H9 (cell line): Measurements from ENCODE around the gene OSR1. TPM values are rescaled to one million over a fixed set of nuclear protein-coding genes. Genes with fewer than 3 reads are reported as not detected.

ENCODE experiments used
- DNase-seq: peaks from one replicate; pipeline ENCODE4 v3.0.0-alpha.2; 2017
- H2AFZ ChIP-seq: one replicate; pipeline ENCODE4 v1.6.1; 2013; ENCODE audit warnings: mild to moderate bottlenecking, low read length, control low read depth, moderate library complexity
- H2AK5ac ChIP-seq: 2 replicates; pipeline ENCODE4 v1.6.1; 2013; ENCODE audit warnings: low read length, control low read depth, mixed read lengths; ENCODE audit not compliant: insufficient read length
- H2BK120ac ChIP-seq: one replicate; pipeline ENCODE4 v1.6.1; 2013; ENCODE audit warnings: low read depth, mild to moderate bottlenecking, low read length, control low read depth, inconsistent platforms; ENCODE audit not compliant: poor library complexity, severe bottlenecking
- H2BK12ac ChIP-seq: 2 replicates; pipeline ENCODE4 v1.6.1; 2013; ENCODE audit warnings: low read length, control low read depth, mixed read lengths, low read depth; ENCODE audit not compliant: insufficient read length
- H2BK15ac ChIP-seq: 2 replicates; pipeline ENCODE4 v1.6.1; 2013; ENCODE audit warnings: low read depth, low read length, control low read depth
- H2BK20ac ChIP-seq: one replicate; pipeline ENCODE4 v1.6.1; 2013; ENCODE audit warnings: low read depth, mild to moderate bottlenecking, low read length, control low read depth, inconsistent platforms; ENCODE audit not compliant: poor library complexity, severe bottlenecking
- H2BK5ac ChIP-seq: 2 replicates; pipeline ENCODE4 v1.6.1; 2013; ENCODE audit warnings: low read length, control low read depth, mixed read lengths; ENCODE audit not compliant: insufficient read length
- H3K14ac ChIP-seq: 2 replicates; pipeline ENCODE4 v1.6.1; 2013; ENCODE audit warnings: low read length, control low read depth; ENCODE audit not compliant: insufficient read depth
- H3K18ac ChIP-seq: 2 replicates; pipeline ENCODE4 v1.6.1; 2013; ENCODE audit warnings: low read depth, mild to moderate bottlenecking, mixed read lengths, low read length, control low read depth; ENCODE audit not compliant: insufficient read length
- H3K23ac ChIP-seq: 2 replicates; pipeline ENCODE4 v1.6.1; 2013; ENCODE audit warnings: low read length, control low read depth, mixed read lengths, low read depth; ENCODE audit not compliant: insufficient read length
- H3K23me2 ChIP-seq: 2 replicates; pipeline ENCODE4 v1.6.1; 2013; ENCODE audit warnings: low read depth, mild to moderate bottlenecking, mixed read lengths, low read length, control low read depth; ENCODE audit not compliant: insufficient read length, poor library complexity, severe bottlenecking
- H3K27ac ChIP-seq: 2 replicates; pipeline ENCODE4 v1.5.1; 2013; ENCODE audit warnings: low read length, control low read depth, mixed read lengths, low read depth; ENCODE audit not compliant: insufficient read length
- H3K27me3 ChIP-seq: 2 replicates; pipeline ENCODE4 v1.6.1; 2013; ENCODE audit warnings: low read length, control low read depth, inconsistent platforms; ENCODE audit not compliant: insufficient read depth
- H3K4ac ChIP-seq: 2 replicates; pipeline ENCODE4 v1.6.1; 2013; ENCODE audit warnings: low read depth, mild to moderate bottlenecking, control low read depth, inconsistent platforms, low read length, moderate library complexity
- H3K4me1 ChIP-seq: 2 replicates; pipeline ENCODE4 v1.6.1; 2013; ENCODE audit warnings: low read length, control low read depth, inconsistent platforms; ENCODE audit not compliant: insufficient read depth
- H3K4me2 ChIP-seq: 2 replicates; pipeline ENCODE4 v1.6.1; 2013; ENCODE audit warnings: low read length, control low read depth, mixed read lengths; ENCODE audit not compliant: insufficient read length, insufficient read depth
- H3K56ac ChIP-seq: 2 replicates; pipeline ENCODE4 v1.6.1; 2013; ENCODE audit warnings: low read depth, mild to moderate bottlenecking, mixed read lengths, low read length, control low read depth; ENCODE audit not compliant: insufficient read length
- H3K79me1 ChIP-seq: 2 replicates; pipeline ENCODE4 v1.6.1; 2013; ENCODE audit warnings: low read depth, mild to moderate bottlenecking, moderate library complexity, low read length, control low read depth, inconsistent platforms; ENCODE audit not compliant: insufficient read depth, poor library complexity, severe bottlenecking
- H3K79me2 ChIP-seq: 2 replicates; pipeline ENCODE4 v1.6.1; 2013; ENCODE audit warnings: low read length, control low read depth, inconsistent platforms; ENCODE audit not compliant: insufficient read depth
- H3K9ac ChIP-seq: 2 replicates; pipeline ENCODE4 v1.6.1; 2013; ENCODE audit warnings: low read length, control low read depth, mixed read lengths; ENCODE audit not compliant: insufficient read length; ENCODE audit errors: extremely low read depth
- H3K9me3 ChIP-seq: one replicate; pipeline ENCODE4 v1.6.1; 2013; ENCODE audit warnings: low read depth, low read length, inconsistent platforms; ENCODE audit not compliant: control insufficient read depth
- H3T11ph ChIP-seq: one replicate; pipeline ENCODE4 v1.6.1; 2013; ENCODE audit warnings: mild to moderate bottlenecking, low read length, control low read depth, inconsistent platforms
- H4K20me1 ChIP-seq: one replicate; pipeline ENCODE4 v1.6.1; 2013; ENCODE audit not compliant: control insufficient read depth, insufficient read length, insufficient read depth
- H4K5ac ChIP-seq: 2 replicates; pipeline ENCODE4 v1.6.1; 2013; ENCODE audit warnings: low read depth, mild to moderate bottlenecking, mixed read lengths, low read length, control low read depth; ENCODE audit not compliant: insufficient read length
- H4K8ac ChIP-seq: replicated peaks from 2 replicates; pipeline ENCODE4 v1.6.1; 2013; ENCODE audit warnings: low read length, control low read depth, mixed read lengths, low read depth; ENCODE audit not compliant: insufficient read length
- H4K91ac ChIP-seq: 2 replicates; pipeline ENCODE4 v1.6.1; 2013; ENCODE audit warnings: low read depth, mild to moderate bottlenecking, moderate library complexity, mixed read lengths, low read length, control low read depth; ENCODE audit not compliant: insufficient read length
- H3K27ac Mint-ChIP-seq, 3 experiments: 2 replicates in 2 of 3; 3 replicates in 1 of 3; pipeline ENCODE4 v1.8.0; 2020 to 2021; ENCODE audit warnings: mixed read lengths in 3 of 3, mild to moderate bottlenecking in 1 of 3, moderate library complexity in 1 of 3
- H3K27me3 Mint-ChIP-seq: 2 replicates; pipeline ENCODE4 v1.8.0; 2021; ENCODE audit warnings: low read depth, mild to moderate bottlenecking, moderate library complexity, mixed read lengths
- H3K36me3 Mint-ChIP-seq, 3 experiments: 2 replicates in 2 of 3; 3 replicates in 1 of 3; pipeline ENCODE4 v1.8.0; 2020 to 2021; ENCODE audit warnings: low read depth in 3 of 3, mixed read lengths in 3 of 3; ENCODE audit not compliant: insufficient read depth in 1 of 3
- H3K4me1 Mint-ChIP-seq, 2 experiments: 2 replicates each; pipeline ENCODE4 v1.8.0; 2020; ENCODE audit warnings: mixed read lengths in 2 of 2
- H3K4me3 Mint-ChIP-seq, 2 experiments: 2 replicates in 1 of 2; 3 replicates in 1 of 2; pipeline ENCODE4 v1.8.0; 2020 to 2021; ENCODE audit warnings: mild to moderate bottlenecking in 2 of 2, mixed read lengths in 2 of 2, moderate library complexity in 1 of 2
- H3K9me3 Mint-ChIP-seq, 2 experiments: 2 replicates in 1 of 2; 3 replicates in 1 of 2; pipeline ENCODE4 v1.8.0; 2020; ENCODE audit warnings: mild to moderate bottlenecking in 2 of 2, mixed read lengths in 2 of 2, moderate library complexity in 1 of 2
- CTCF ChIP-seq: fragments of 200-600 bp; sonication (generic); conservative IDR thresholded peaks from 3 replicates; pipeline ENCODE4 v1.8.0; 2021; ENCODE audit warnings: antibody characterized with exemption, mild to moderate bottlenecking
- WGBS: extraction: QIAGEN DNeasy Blood & Tissue Kit; methylation state at CpG from one replicate; pipeline ENCODE4 v1.1.7; 2013; ENCODE audit warnings: missing lambda C conversion rate, low lambda C conversion rate, mixed read lengths; ENCODE audit not compliant: insufficient read length; ENCODE audit errors: extremely low coverage; 5-methylcytosine and 5-hydroxymethylcytosine counted together
- total RNA-seq: library from RNA; stranded (reverse); gene quantifications from 2 replicates; pipeline ENCODE4 v1.2.1, GENCODE V29; 2021

The OSR1 gene
- total RNA-seq, 1 experiment from 2014 or later, result 0.35 TPM

- no peak for TF ChIP-seq CTCF
- H4K8ac ChIP-seq, result no peak overlapping the region
- peaks cover 91% of the 10 kb centered on the region for H3K27me3 ChIP-seq
- no peak overlapping the region for H2BK5ac ChIP-seq
- no peak overlapping the region for H2AK5ac ChIP-seq
- H3K4me3 Mint-ChIP-seq, result no peak overlapping the region
- H3K56ac ChIP-seq, result no peak overlapping the region
- H3K4me1 Mint-ChIP-seq, result peaks cover 38 to 50% of the 10 kb centered on the region in 2 experiments
- H4K20me1 ChIP-seq, result no peaks in the 10 kb centered on the region
- no peaks in the 10 kb centered on the region for H3K36me3 Mint-ChIP-seq
- H3K9me3 ChIP-seq, result no peaks in the 10 kb centered on the region
- H2BK12ac ChIP-seq, result no peak overlapping the region
- H2BK15ac ChIP-seq, result no peak overlapping the region
- no peaks in the 10 kb centered on the region; the same call in 1 of the 2 replicates for H3K4me1 ChIP-seq
- no peak overlapping the region for H3K18ac ChIP-seq
- H2AFZ ChIP-seq, result no peak overlapping the region
- no peaks in the 10 kb centered on the region for H3K79me1 ChIP-seq
- H2BK20ac ChIP-seq, result no peak overlapping the region
- H3K4ac ChIP-seq, result no peak overlapping the region
- no peak overlapping the region for H3K23ac ChIP-seq
- H2BK120ac ChIP-seq, result no peak overlapping the region
- H3K27ac Mint-ChIP-seq, result no peak overlapping the region
- H3K23me2 ChIP-seq, result peaks cover 24% of the 10 kb centered on the region
- no peaks in the 10 kb centered on the region; a peak in 1 of 5 replicates for H3K9me3 Mint-ChIP-seq
- H3K27me3 Mint-ChIP-seq, result peaks cover 99% of the 10 kb centered on the region
- H4K91ac ChIP-seq, result no peak overlapping the region
- no peak overlapping the region for H3K27ac ChIP-seq
- H3K14ac ChIP-seq, result no peak overlapping the region
- H4K5ac ChIP-seq, result no peak overlapping the region
- no peak overlapping the region for H3K9ac ChIP-seq
- H3T11ph ChIP-seq, result no peak overlapping the region
- H3K4me2 ChIP-seq, result peak overlapping the region; percentile 64
- no peak for DNase-seq
- no peaks in the 10 kb centered on the region for H3K79me2 ChIP-seq
- no CpG with 5 or more reads among the region's 4 CpGs for WGBS
Observed at GRCh38 chr2:19360266-19360965, 2.0 kb upstream of the OSR1 start.
